Tibial nerve (tissue), 4 donors: ENCODE data around the gene MYBBP1A.

ENCODE experiments used
- EP300 ChIP-seq, 2 donors: sonication (generic); formaldehyde crosslinking; IDR thresholded peaks; one replicate each; pipeline ENCODE4 v1.6.1; 2017; ENCODE audit warnings: antibody characterized with exemption in 2 of 2, mild to moderate bottlenecking in 1 of 2
- TF ChIP-seq, protein P1 (sequence below), 5 experiments: fragments of 200-600 bp in 3 of 5; fragments of 450-650 bp in 2 of 5; sonication (generic) in 3 of 5; IDR thresholded peaks; one replicate each; pipeline ENCODE4 v1.5.1; 2016 to 2019; ENCODE audit warnings: antibody characterized with exemption in 5 of 5, mild to moderate bottlenecking in 3 of 5, moderate library complexity in 2 of 5

GRCh38 chr17:4573669-4574068 is 18.5 kb upstream of the MYBBP1A start:
- TF ChIP-seq, protein P1, sequence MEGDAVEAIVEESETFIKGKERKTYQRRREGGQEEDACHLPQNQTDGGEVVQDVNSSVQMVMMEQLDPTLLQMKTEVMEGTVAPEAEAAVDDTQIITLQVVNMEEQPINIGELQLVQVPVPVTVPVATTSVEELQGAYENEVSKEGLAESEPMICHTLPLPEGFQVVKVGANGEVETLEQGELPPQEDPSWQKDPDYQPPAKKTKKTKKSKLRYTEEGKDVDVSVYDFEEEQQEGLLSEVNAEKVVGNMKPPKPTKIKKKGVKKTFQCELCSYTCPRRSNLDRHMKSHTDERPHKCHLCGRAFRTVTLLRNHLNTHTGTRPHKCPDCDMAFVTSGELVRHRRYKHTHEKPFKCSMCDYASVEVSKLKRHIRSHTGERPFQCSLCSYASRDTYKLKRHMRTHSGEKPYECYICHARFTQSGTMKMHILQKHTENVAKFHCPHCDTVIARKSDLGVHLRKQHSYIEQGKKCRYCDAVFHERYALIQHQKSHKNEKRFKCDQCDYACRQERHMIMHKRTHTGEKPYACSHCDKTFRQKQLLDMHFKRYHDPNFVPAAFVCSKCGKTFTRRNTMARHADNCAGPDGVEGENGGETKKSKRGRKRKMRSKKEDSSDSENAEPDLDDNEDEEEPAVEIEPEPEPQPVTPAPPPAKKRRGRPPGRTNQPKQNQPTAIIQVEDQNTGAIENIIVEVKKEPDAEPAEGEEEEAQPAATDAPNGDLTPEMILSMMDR (IDR thresholded peaks at IDR 0.05), result no peak
- no peak for TF ChIP-seq EP300 (IDR thresholded peaks at IDR 0.05)
